Measurements from ENCODE around the gene HHAT. TPM values are rescaled to one million over a fixed set of nuclear protein-coding genes. Genes with fewer than 3 reads are reported as not detected.

The HHAT gene
- total and polyA plus RNA-seq, 2 of the 13 experiments (the other 11 are each of a cell fraction or from before 2014, with no cell fraction given), result 2.6 to 4.9 TPM

GRCh38 chr1:210584439-210585113, 255.9 kb downstream of the HHAT start:
- WGBS (ENCODE audit: low lambda C conversion rate), result 0% methylated on average over 3 of the region's 3 CpGs
- DNase-seq (ENCODE audit: low spot score), result peak; percentile 74
- TF ChIP-seq ZNF878 (CRISPR knock-in tag; IDR thresholded peaks at IDR 0.05) (no peak), TARDBP (CRISPR knock-in tag; IDR thresholded peaks at IDR 0.05) (0 out of 2 replicates have a peak, but pooled peaks have one; percentile 40), HMGXB4 (CRISPR knock-in tag; IDR thresholded peaks at IDR 0.05; ENCODE audit: borderline replicate concordance in 1 of 2, low read depth in 1 of 2) (peak; percentile 23 to 48; a peak in 1 of 4 replicates), ZSCAN5A (CRISPR knock-in tag; IDR thresholded peaks at IDR 0.05; ENCODE audit: borderline replicate concordance) (no peak), RAD21 (CRISPR knock-in tag; IDR thresholded peaks at IDR 0.05) (peak; percentile 83), MEIS2 (CRISPR knock-in tag; IDR thresholded peaks at IDR 0.05) (peak; percentile 63; the same call in 1 of the 2 replicates), THAP11 (CRISPR knock-in tag; IDR thresholded peaks at IDR 0.05) (0 out of 2 replicates have a peak, but pooled peaks have one; percentile 14), NFE2 (CRISPR knock-in tag; IDR thresholded peaks at IDR 0.05) (peak; percentile 78), XRCC5 (optimal IDR thresholded peaks at IDR 0.05; ENCODE audit: low read length) (peak; percentile 69), ZBTB49 (CRISPR knock-in tag; IDR thresholded peaks at IDR 0.05; ENCODE audit: borderline replicate concordance) (no peak), STAG1 (CRISPR knock-in tag; IDR thresholded peaks at IDR 0.05) (peak; percentile 93), MXI1 (IDR thresholded peaks at IDR 0.05; ENCODE audit: borderline replicate concordance, low read depth, low read length) (0 out of 3 replicates have a peak, but pooled peaks have one; percentile 25), ZNF891 (CRISPR knock-in tag; IDR thresholded peaks at IDR 0.05) (peak; percentile 46; the same call in 1 of the 2 replicates), FOXA3 (CRISPR knock-in tag; IDR thresholded peaks at IDR 0.05) (0 out of 2 replicates have a peak, but pooled peaks have one; percentile 28), CTCF (CRISPR knock-in tag; IDR thresholded peaks at IDR 0.05) (peak; percentile 92), SMC3 (IDR thresholded peaks at IDR 0.05; ENCODE audit: low read length) (peak; percentile 86), MAFF (IDR thresholded peaks at IDR 0.05; ENCODE audit: low read depth, low read length) (peak; percentile 27; the same call in 1 of the 2 replicates)

More at GRCh38 chr1:210584439-210585113, 255.9 kb downstream of the HHAT start:
- Histone ChIP-seq H3K4me2 (ENCODE audit: low read depth, low read length) (no peak overlapping the region), H3K36me3 (replicated peaks in 1 of 2; ENCODE audit: control insufficient read depth in 1 of 2, insufficient read depth in 2 of 2, low read length in 2 of 2) (no peaks in the 10 kb centered on the region), H3K27ac (ENCODE audit: extremely low read length, insufficient read depth, low read length) (no peak overlapping the region), H3K27me3 (ENCODE audit: control insufficient read depth in 1 of 2, insufficient read depth in 2 of 2, low read length in 2 of 2) (no peaks in the 10 kb centered on the region), H3K79me2 (ENCODE audit: insufficient read depth, low read length) (no peaks in the 10 kb centered on the region), H3K4me3 (replicated peaks in 1 of 3; ENCODE audit: insufficient read depth in 1 of 3, low read depth in 2 of 3, low read length in 3 of 3) (no peak overlapping the region), H3K9me3 (ENCODE audit: low read length) (no peaks in the 10 kb centered on the region), H4K20me1 (ENCODE audit: insufficient read depth, low read length) (no peaks in the 10 kb centered on the region), H2AFZ (ENCODE audit: low read length) (no peak overlapping the region), H3K9ac (ENCODE audit: insufficient read depth, low read depth, low read length) (no peak overlapping the region), H3K4me1 (ENCODE audit: insufficient read depth, low read length) (no peaks in the 10 kb centered on the region)
- ATAC-seq, result peak; percentile 100
- peak; percentile 80 for FAIRE-seq
- intact Hi-C loops (cut with micrococcal nuclease; ENCODE audit: unreplicated experiment) (loop anchor here (1.0 to 5.0 kb wide), 4 partner anchors 136 to 550 kb away; partner anchors contain the start of gene KCNH1), in situ Hi-C loops (cut with HindIII; ENCODE audit: extremely low pct_ligation_motif_present, low pct_unique_long_range_greater_than_20kb) (loop anchor here (5.0 kb wide), 1 partner anchor 548 kb away; the partner anchor contains the start of gene KCNH1)
- ChIA-PET POLR2A (no interaction called here), CTCF (ENCODE audit: low intra/inter-chr PET ratio, low total read pairs) (interaction anchor here (1.7 to 3.2 kb wide), 2 partner anchors 365 to 549 kb away, joined by 15 to 38 read pairs; partner anchors contain the start of gene KCNH1)
- no TSS peak for BruUV-seq (replicated peaks)
